HCT116 (cell line): Measurements from ENCODE around the gene MEI1. TPM values are rescaled to one million over a fixed set of nuclear protein-coding genes. Genes with fewer than 3 reads are reported as not detected.

Experiments used
- ATAC-seq: fragments of 200-7000 bp; cut with Tn5 transposase; 2 replicates; pipeline ENCODE4 v1.9.1; 2020; ENCODE audit warnings: mild to moderate bottlenecking, moderate library complexity
- BruUV-seq: library from RNA; stranded (reverse); fragments of 400-500 nt; replicated peaks from 2 replicates; lab custom pipeline; 2021; lab: Mats Ljungman, UMichigan
- CTCF ChIA-PET: fragments of 300-600 bp; sonication (Branson Sonifier 250); formaldehyde crosslinking; loops from one replicate; lab custom pipeline; 2021; ENCODE audit warnings: antibody characterized with exemption; lab: Charles Lee
- POLR2A ChIA-PET: fragments of 300-600, 350-600 bp; sonication (Branson Sonifier 250); formaldehyde crosslinking; loops from one replicate; lab custom pipeline; 2021; ENCODE audit warnings: antibody characterized with exemption; lab: Charles Lee
- RAD21 ChIA-PET, 2 experiments: fragments of 300-600 bp; sonication (Branson Sonifier 250); formaldehyde crosslinking; loops; one replicate each; lab custom pipeline; 2023; ENCODE audit warnings: low total read pairs in 2 of 2; ENCODE audit not compliant: uncharacterized antibody in 2 of 2, unreplicated experiment in 2 of 2, low non-redundant PET in 1 of 2; lab: Charles Lee
- DNase-seq: peaks from one replicate; pipeline ENCODE4 v3.0.0-alpha.2; 2010; ENCODE audit warnings: low read depth, low spot score
- H2AFZ ChIP-seq: fragments of 200-600 bp; shearing (Covaris generic), sonication (generic); 2 replicates; pipeline ENCODE4 v1.6.1; 2017; ENCODE audit warnings: low read depth, mixed run types, mixed read lengths, antibody characterized with exemption, low read length; ENCODE audit not compliant: poor library complexity, severe bottlenecking
- H3K27ac ChIP-seq: 2 replicates; pipeline ENCODE4 v1.5.1; 2012; ENCODE audit warnings: low read depth, low read length
- H3K27me3 ChIP-seq: fragments of 200-600 bp; sonication (generic); 2 replicates; pipeline ENCODE4 v1.6.1; 2016; ENCODE audit warnings: mixed run types, low read length, mixed read lengths; ENCODE audit not compliant: insufficient read depth
- H3K36me3 ChIP-seq, 2 experiments: fragments of 200-500 bp in 1 of 2; fragments of 200-600 bp in 1 of 2; sonication (Bioruptor generic) in 1 of 2; sonication (generic) in 1 of 2; 2 replicates each; pipeline versions ENCODE4 v1.5.1 to v1.6.1; 2014 to 2016; ENCODE audit warnings: low read length in 2 of 2, inconsistent platforms in 1 of 2, mixed read lengths in 1 of 2, mixed run types in 1 of 2; ENCODE audit not compliant: insufficient read depth in 2 of 2, control insufficient read depth in 1 of 2
- H3K4me1 ChIP-seq, 2 experiments: fragments of 200-600 bp in 1 of 2; sonication (generic) in 1 of 2; 2 replicates each; pipeline versions ENCODE4 v1.5.1 to v1.6.1; 2012 to 2017; ENCODE audit warnings: low read length in 2 of 2, inconsistent platforms in 1 of 2, mild to moderate bottlenecking in 1 of 2, mixed read lengths in 1 of 2, mixed run types in 1 of 2, moderate library complexity in 1 of 2; ENCODE audit not compliant: insufficient read depth in 2 of 2, control insufficient read depth in 1 of 2
- H3K4me2 ChIP-seq: fragments of 200-600 bp; sonication (generic); 2 replicates; pipeline ENCODE4 v1.6.1; 2017; ENCODE audit warnings: mixed run types, low read length, mixed read lengths
- H3K4me3 ChIP-seq, 2 experiments: fragments of 200-600 bp in 1 of 2; sonication (generic) in 1 of 2; replicated peaks in 1 of 2; 2 replicates each; pipeline ENCODE4 v1.5.1; 2011 to 2016; ENCODE audit warnings: low read length in 2 of 2, control low read depth in 1 of 2, low read depth in 1 of 2, mild to moderate bottlenecking in 1 of 2, mixed read lengths in 1 of 2, mixed run types in 1 of 2
- H3K79me2 ChIP-seq: fragments of 200-600 bp; sonication (generic); 2 replicates; pipeline ENCODE4 v1.6.1; 2017; ENCODE audit warnings: mild to moderate bottlenecking, mixed run types, low read length, moderate library complexity, mixed read lengths; ENCODE audit not compliant: insufficient read depth
- H3K9ac ChIP-seq: fragments of 200-600 bp; sonication (generic); 2 replicates; pipeline ENCODE4 v1.6.1; 2016; ENCODE audit warnings: low read length, mixed read lengths
- H3K9me2 ChIP-seq: fragments of 200-600 bp; sonication (generic), shearing (Covaris generic); 2 replicates; pipeline ENCODE4 v1.6.1; 2017; ENCODE audit warnings: mixed run types, mild to moderate bottlenecking, moderate library complexity; ENCODE audit not compliant: insufficient read depth
- H3K9me3 ChIP-seq, 2 experiments: fragments of 200-500 bp in 1 of 2; fragments of 200-600 bp in 1 of 2; sonication (Bioruptor generic) in 1 of 2; sonication (generic) in 1 of 2; 2 replicates each; pipeline ENCODE4 v1.6.1; 2014 to 2017; ENCODE audit warnings: low read length in 2 of 2, mixed read lengths in 2 of 2, inconsistent platforms in 1 of 2, low read depth in 1 of 2, mild to moderate bottlenecking in 1 of 2, mixed run types in 1 of 2, moderate library complexity in 1 of 2; ENCODE audit not compliant: control insufficient read depth in 1 of 2, insufficient read depth in 1 of 2
- H4K20me1 ChIP-seq: fragments of 200-600 bp; sonication (generic), shearing (Covaris generic); 2 replicates; pipeline ENCODE4 v1.6.1; 2017; ENCODE audit warnings: mixed run types, mild to moderate bottlenecking, moderate library complexity; ENCODE audit not compliant: insufficient read depth
- ATF3 ChIP-seq: IDR thresholded peaks from 2 replicates; pipeline ENCODE4 v1.6.1; 2012
- CBX3 ChIP-seq: IDR thresholded peaks from 2 replicates; pipeline ENCODE4 v1.6.1; 2012; ENCODE audit warnings: low read depth
- EGR1 ChIP-seq: IDR thresholded peaks from 2 replicates; pipeline ENCODE4 v1.6.1; 2012; ENCODE audit warnings: low read depth
- ELF1 ChIP-seq: IDR thresholded peaks from 2 replicates; pipeline ENCODE4 v1.6.1; 2012; ENCODE audit warnings: low read depth, borderline replicate concordance
- EZH2 ChIP-seq: fragments of 200-600 bp; sonication (generic); IDR thresholded peaks from 2 replicates; pipeline ENCODE4 v1.6.1; 2017; ENCODE audit warnings: antibody characterized with exemption, mixed run types
- EZH2phosphoT487 ChIP-seq: fragments of 200-600 bp; IDR thresholded peaks from 2 replicates; pipeline ENCODE4 v1.6.1; 2018; ENCODE audit warnings: antibody characterized with exemption, borderline replicate concordance
- FOSL1 ChIP-seq: IDR thresholded peaks from 2 replicates; pipeline ENCODE4 v1.6.1; 2012; ENCODE audit warnings: low read depth
- POLR2AphosphoS5 ChIP-seq: IDR thresholded peaks from 2 replicates; pipeline ENCODE4 v1.6.1; 2011; ENCODE audit warnings: mild to moderate bottlenecking, low read depth, low read length, moderate library complexity
- RAD21 ChIP-seq: IDR thresholded peaks from 2 replicates; pipeline ENCODE4 v1.6.1; 2012; ENCODE audit warnings: low read depth, mild to moderate bottlenecking
- SIN3A ChIP-seq: IDR thresholded peaks from 2 replicates; pipeline ENCODE4 v1.6.1; 2012; ENCODE audit warnings: low read depth
- SP1 ChIP-seq: IDR thresholded peaks from 2 replicates; pipeline ENCODE4 v1.6.1; 2012; ENCODE audit warnings: low read depth
- SRF ChIP-seq: IDR thresholded peaks from 2 replicates; pipeline ENCODE4 v1.6.1; 2012; ENCODE audit warnings: low read depth
- TCF7L2 ChIP-seq: IDR thresholded peaks from 2 replicates; pipeline ENCODE4 v1.7.0; 2011; ENCODE audit warnings: borderline replicate concordance, inconsistent platforms; ENCODE audit not compliant: insufficient read depth, insufficient read length; ENCODE audit errors: extremely low read depth
- YY1 ChIP-seq: IDR thresholded peaks from 2 replicates; pipeline ENCODE4 v1.6.1; 2011; ENCODE audit warnings: low read length, low read depth, moderate library complexity, mild to moderate bottlenecking; ENCODE audit not compliant: insufficient replicate concordance; ENCODE audit errors: extremely low read depth
- ZFX ChIP-seq: fragments of 450-650 bp; IDR thresholded peaks from 2 replicates; pipeline ENCODE4 v1.6.1; 2017
- ZNF274 ChIP-seq: fragments of 200-500 bp; sonication (Bioruptor generic); IDR thresholded peaks from 2 replicates; pipeline ENCODE4 v1.6.1; 2014; ENCODE audit warnings: mild to moderate bottlenecking, low read depth, low read length, inconsistent platforms
- intact Hi-C: fragments of 100-400 bp; cut with micrococcal nuclease; formaldehyde crosslinking; loops from 2 replicates; pipeline ENCODE4 v1.10.0; 2022
- total RNA-seq: library from RNA; stranded (reverse); gene quantifications from one replicate; pipeline ENCODE4 v1.2.1, GENCODE V29; 2021; ENCODE audit not compliant: unreplicated experiment
- TF ChIP-seq, protein P1 (sequence below): IDR thresholded peaks from 2 replicates; pipeline ENCODE4 v1.6.1; 2012; ENCODE audit warnings: low read depth
- TF ChIP-seq, protein P2 (sequence below): IDR thresholded peaks from 2 replicates; pipeline ENCODE4 v1.6.1; 2012
- TF ChIP-seq, protein P3 (sequence below): IDR thresholded peaks from 2 replicates; pipeline ENCODE4 v1.6.1; 2011; ENCODE audit warnings: mild to moderate bottlenecking, low read length, moderate library complexity; ENCODE audit not compliant: insufficient replicate concordance; ENCODE audit errors: extremely low read depth

MEI1 gene
- total RNA-seq, 1 experiment from 2014 or later, result 0.64 TPM

DNA sequence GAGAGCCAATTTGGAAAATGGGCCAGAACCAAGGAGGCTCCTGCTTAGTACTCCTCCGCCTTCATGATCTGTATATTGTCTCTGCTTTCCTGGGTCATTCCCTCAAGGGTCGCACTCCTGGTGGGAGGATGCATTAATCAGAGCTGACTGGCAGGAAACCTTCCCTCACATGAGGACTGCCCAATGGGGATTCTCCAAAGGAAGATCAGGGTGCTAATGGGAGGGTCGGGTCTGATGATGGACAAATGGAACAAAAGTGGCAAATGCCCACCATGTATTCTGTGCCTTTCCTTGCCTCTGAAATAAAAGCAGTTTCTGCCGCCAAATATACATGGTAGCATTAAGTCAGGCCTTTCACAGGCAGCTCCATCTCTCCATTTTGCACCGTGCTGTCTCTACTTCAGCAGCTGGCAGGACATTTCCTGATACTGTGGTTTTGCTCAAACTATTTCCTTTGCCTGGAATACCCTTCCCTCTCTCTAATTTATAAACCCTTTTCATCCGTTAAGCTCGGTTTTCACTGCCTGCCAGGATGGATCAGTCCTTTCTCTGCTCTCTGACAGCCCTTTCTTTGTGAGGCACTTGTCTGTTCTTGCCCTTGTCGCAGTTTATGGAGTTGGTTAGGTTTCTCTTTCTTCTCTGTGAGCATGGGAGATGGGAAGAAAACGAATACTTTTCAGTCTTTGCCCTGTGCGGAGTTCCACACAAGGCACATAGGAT is 147.1 kb downstream of the MEI1 start:
- ATAC-seq, result no peak
- Histone ChIP-seq H4K20me1 (no peaks in the 10 kb centered on the region; the same call in 1 of the 2 replicates), H3K9me3 (no peaks in the 10 kb centered on the region), H3K4me1 (peaks cover 9 to 18% of the 10 kb centered on the region in 2 experiments; a peak in 3 of 4 replicates), H3K4me3 (no peak overlapping the region), H3K9ac (no peak overlapping the region), H3K9me2 (no peaks in the 10 kb centered on the region), H3K27ac (no peak overlapping the region), H3K4me2 (no peak overlapping the region), H2AFZ (no peak overlapping the region), H3K27me3 (no peaks in the 10 kb centered on the region), H3K79me2 (peaks cover 93% of the 10 kb centered on the region), H3K36me3 (no peaks in the 10 kb centered on the region)
- intact Hi-C loops, result no loop called here
- ChIA-PET RAD21 (no interaction called here), CTCF (interaction anchor here (1.2 to 1.3 kb wide), 2 partner anchors 149 to 180 kb away, joined by 3 to 4 read pairs; no protein-coding TSS in a partner anchor), POLR2A (no interaction called here)
- BruUV-seq, result no TSS peak
- no peak for DNase-seq
- TF ChIP-seq SP1 (no peak), POLR2AphosphoS5 (no peak), YY1 (no peak), EZH2 (no peak), SRF (no peak), EGR1 (no peak), ZNF274 (no peak), ATF3 (no peak), SIN3A (no peak), CBX3 (no peak), ELF1 (no peak), RAD21 (no peak), TCF7L2 (no peak), EZH2phosphoT487 (no peak), FOSL1 (no peak), ZFX (no peak)
- TF ChIP-seq, protein P1, sequence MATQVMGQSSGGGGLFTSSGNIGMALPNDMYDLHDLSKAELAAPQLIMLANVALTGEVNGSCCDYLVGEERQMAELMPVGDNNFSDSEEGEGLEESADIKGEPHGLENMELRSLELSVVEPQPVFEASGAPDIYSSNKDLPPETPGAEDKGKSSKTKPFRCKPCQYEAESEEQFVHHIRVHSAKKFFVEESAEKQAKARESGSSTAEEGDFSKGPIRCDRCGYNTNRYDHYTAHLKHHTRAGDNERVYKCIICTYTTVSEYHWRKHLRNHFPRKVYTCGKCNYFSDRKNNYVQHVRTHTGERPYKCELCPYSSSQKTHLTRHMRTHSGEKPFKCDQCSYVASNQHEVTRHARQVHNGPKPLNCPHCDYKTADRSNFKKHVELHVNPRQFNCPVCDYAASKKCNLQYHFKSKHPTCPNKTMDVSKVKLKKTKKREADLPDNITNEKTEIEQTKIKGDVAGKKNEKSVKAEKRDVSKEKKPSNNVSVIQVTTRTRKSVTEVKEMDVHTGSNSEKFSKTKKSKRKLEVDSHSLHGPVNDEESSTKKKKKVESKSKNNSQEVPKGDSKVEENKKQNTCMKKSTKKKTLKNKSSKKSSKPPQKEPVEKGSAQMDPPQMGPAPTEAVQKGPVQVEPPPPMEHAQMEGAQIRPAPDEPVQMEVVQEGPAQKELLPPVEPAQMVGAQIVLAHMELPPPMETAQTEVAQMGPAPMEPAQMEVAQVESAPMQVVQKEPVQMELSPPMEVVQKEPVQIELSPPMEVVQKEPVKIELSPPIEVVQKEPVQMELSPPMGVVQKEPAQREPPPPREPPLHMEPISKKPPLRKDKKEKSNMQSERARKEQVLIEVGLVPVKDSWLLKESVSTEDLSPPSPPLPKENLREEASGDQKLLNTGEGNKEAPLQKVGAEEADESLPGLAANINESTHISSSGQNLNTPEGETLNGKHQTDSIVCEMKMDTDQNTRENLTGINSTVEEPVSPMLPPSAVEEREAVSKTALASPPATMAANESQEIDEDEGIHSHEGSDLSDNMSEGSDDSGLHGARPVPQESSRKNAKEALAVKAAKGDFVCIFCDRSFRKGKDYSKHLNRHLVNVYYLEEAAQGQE, result no peak
- TF ChIP-seq, protein P2, sequence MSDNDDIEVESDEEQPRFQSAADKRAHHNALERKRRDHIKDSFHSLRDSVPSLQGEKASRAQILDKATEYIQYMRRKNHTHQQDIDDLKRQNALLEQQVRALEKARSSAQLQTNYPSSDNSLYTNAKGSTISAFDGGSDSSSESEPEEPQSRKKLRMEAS, result no peak
- TF ChIP-seq, protein P3, sequence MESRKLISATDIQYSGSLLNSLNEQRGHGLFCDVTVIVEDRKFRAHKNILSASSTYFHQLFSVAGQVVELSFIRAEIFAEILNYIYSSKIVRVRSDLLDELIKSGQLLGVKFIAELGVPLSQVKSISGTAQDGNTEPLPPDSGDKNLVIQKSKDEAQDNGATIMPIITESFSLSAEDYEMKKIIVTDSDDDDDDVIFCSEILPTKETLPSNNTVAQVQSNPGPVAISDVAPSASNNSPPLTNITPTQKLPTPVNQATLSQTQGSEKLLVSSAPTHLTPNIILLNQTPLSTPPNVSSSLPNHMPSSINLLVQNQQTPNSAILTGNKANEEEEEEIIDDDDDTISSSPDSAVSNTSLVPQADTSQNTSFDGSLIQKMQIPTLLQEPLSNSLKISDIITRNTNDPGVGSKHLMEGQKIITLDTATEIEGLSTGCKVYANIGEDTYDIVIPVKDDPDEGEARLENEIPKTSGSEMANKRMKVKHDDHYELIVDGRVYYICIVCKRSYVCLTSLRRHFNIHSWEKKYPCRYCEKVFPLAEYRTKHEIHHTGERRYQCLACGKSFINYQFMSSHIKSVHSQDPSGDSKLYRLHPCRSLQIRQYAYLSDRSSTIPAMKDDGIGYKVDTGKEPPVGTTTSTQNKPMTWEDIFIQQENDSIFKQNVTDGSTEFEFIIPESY, result no peak
